ENCODE measurements around the gene SLC35G6.

Gene SLC35G6

DNA sequence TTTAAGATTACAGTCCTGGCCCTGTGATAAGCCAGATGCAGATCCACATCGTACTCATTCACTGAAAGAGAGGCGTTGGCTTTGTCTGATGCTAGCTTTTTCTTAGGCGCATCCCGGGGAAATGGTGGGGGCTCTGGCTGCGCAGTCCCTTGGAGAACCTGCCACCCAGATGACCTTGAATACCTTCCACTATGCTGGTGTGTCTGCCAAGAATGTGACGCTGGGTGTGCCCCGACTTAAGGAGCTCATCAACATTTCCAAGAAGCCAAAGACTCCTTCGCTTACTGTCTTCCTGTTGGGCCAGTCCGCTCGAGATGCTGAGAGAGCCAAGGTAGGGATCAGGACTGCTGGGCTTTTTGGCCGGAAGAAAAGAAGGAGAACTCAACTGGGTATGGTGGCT, 26.9 kb downstream of the SLC35G6 start:
- DNase-seq: no peak

- DNase-seq: no peak
These were observed 27.6 kb downstream of the SLC35G6 start for GRCh38 chr17:7508846-7509245.

DNA sequence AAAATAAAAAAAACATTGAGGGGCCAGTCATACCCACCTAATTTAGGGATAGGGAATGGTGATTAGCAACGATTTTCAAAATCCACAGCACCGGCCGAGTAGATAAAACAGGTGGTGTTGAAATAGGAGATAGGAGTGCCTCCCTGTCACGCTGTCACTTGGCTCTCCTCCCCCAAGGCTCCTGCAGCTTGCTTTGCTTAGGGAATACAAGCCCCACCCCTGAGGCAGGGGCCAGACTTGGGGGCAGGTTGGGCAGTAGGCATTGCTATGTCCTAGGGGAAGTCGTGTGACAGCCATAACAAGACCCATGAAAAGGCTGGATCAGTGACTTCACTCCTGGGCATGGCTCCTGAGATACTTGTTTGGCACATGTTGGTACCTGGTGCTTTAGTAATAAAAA, 28.7 kb downstream of the SLC35G6 start:
- DNase-seq: no peak

DNA sequence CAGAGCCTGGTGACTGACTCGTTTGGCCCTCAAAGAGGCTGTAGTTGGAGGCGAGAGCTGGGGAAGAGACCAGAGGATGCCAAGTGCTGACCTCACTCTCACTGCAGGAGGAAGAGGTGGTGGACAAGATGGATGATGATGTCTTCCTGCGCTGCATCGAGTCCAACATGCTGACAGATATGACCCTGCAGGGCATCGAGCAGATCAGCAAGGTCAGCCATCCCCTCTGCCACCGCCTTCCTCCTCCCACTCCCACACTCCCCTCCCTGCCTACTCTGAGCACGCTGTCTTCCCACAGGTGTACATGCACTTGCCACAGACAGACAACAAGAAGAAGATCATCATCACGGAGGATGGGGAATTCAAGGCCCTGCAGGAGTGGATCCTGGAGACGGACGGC, 29.9 kb downstream of the SLC35G6 start:
- no peak for DNase-seq

DNA sequence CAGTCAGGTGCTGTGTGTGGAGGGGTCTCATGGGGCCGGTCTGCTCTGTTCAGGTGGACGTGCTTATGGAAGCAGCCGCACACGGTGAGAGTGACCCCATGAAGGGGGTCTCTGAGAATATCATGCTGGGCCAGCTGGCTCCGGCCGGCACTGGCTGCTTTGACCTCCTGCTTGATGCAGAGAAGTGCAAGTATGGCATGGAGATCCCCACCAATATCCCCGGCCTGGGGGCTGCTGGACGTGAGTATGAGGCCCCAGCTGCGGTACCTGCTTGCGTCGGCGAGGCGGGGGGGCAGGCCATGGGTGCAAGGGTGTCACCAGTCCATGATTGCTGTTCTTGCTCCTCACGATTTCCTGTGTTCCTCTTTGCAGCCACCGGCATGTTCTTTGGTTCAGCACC, 30.9 kb downstream of the SLC35G6 start:
- DNase-seq: no peak

- DNase-seq: no peak
These were observed 31.7 kb downstream of the SLC35G6 start for GRCh38 chr17:7512824-7513540.

GRCh38 chr17:7513850-7514419, 32.7 kb downstream of the SLC35G6 start:
- no peak for DNase-seq

DNA sequence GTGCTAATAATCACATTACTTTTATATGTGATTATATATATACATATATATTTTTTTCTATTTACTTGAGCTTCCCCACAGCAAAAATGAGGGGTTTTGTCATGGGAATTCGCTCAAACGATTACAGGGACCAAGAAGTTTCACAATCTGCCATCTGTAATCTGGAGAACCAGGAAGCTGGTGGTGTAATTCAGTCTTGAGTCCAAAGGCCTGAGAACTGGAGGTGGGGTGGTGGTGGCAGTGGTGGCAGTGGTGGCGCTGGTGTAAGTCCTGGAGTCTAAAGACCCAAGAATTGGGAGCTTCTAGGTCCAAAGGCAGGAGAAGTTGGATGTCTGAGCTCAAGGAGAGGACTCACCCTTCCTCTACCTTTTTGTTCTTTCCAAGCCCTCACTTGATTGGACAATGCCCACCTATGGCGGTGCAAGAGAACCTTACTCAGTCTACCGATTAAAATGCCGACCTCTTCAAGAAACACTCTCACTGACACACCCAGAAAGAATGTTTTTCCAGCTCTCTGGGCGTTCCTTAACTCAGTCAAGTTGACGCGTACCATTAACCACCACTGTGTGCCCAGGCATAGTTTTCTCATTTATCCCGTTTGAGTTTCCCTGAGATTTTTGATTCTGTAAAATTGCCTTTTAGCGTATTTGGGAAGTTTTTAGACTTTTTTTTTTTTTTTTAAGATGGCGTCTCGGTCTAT, 34.8 kb downstream of the SLC35G6 start:
- DNase-seq: no peak

DNA sequence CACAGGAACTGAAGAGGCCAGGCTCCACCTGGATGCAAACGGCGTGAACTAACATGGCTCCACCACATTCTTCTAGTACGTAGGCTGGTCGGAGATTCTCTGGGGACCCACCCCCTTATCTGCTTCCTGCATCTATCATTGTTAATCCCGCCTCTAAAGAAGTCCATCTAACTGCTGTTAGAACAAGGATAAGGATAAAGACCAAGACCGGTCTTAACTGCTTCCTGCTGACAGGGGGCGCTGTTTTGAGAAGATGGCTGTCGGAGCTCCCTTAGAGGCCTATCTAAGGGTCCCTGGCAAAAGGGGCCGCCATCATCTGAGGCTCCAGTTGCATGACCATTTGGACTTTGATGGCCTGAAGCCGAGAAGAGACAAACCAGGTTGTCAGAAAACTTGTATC, 41.8 kb downstream of the SLC35G6 start:
- no peak for DNase-seq

- DNase-seq: no peak
These were observed 47.6 kb downstream of the SLC35G6 start for GRCh38 chr17:7528842-7529241.

DNA sequence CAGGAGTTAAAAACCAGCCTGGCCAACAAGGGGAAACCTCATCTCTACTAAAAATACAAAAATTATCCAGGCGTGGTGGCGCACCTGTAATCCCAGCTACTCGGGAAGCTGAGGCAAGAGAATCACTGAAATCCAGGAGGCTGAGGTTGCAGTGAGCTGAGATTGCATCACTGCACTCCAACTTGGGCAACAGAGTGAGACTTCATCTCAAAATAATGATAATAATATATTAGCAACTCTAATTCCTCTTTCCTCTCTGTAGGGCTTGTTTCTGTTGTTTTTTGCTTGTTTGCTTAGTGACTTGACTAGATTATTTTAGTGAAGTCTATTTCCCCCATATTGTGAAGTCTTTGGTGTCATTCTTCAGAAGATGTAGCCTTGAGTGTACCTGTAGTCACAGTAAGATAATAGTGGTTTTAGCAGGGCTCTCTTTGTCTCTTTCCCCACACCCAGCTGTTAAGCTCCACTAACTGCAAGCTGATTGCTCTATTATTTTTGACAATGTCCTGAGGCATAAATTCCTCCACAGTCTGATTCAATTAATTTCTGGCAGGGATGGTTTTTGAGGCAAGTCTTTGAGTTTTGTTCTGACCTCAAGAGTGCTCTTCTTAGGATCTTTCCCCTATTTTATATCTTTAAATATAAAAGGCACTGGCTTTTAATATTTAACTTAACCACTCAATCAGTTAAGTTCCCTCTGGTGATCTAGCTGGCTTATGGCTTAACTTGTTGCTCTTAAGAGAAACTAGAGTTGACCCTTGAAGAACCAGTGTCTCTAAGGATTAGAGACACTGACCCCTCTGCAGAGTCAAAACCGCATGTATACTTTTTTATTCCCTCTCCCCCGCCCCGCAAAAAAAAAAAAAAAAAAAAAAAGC, 49.0 kb downstream of the SLC35G6 start:
- DNase-seq: no peak
